HCT116 (cell line): ENCODE data around the gene ROR2. TPM values are rescaled to one million over a fixed set of nuclear protein-coding genes. Genes with fewer than 3 reads are reported as not detected.

Source experiments
- ATAC-seq: fragments of 200-7000 bp; cut with Tn5 transposase; 2 replicates; pipeline ENCODE4 v1.9.1; 2020; ENCODE audit warnings: mild to moderate bottlenecking, moderate library complexity
- BruUV-seq: library from RNA; stranded (reverse); fragments of 400-500 nt; replicated peaks from 2 replicates; lab custom pipeline; 2021; lab: Mats Ljungman, UMichigan
- CTCF ChIA-PET: fragments of 300-600 bp; sonication (Branson Sonifier 250); formaldehyde crosslinking; loops from one replicate; lab custom pipeline; 2021; ENCODE audit warnings: antibody characterized with exemption; lab: Charles Lee
- POLR2A ChIA-PET: fragments of 300-600, 350-600 bp; sonication (Branson Sonifier 250); formaldehyde crosslinking; loops from one replicate; lab custom pipeline; 2021; ENCODE audit warnings: antibody characterized with exemption; lab: Charles Lee
- RAD21 ChIA-PET, 2 experiments: fragments of 300-600 bp; sonication (Branson Sonifier 250); formaldehyde crosslinking; loops; one replicate each; lab custom pipeline; 2023; ENCODE audit warnings: low total read pairs in 2 of 2; ENCODE audit not compliant: uncharacterized antibody in 2 of 2, unreplicated experiment in 2 of 2, low non-redundant PET in 1 of 2; lab: Charles Lee
- DNase-seq: peaks from one replicate; pipeline ENCODE4 v3.0.0-alpha.2; 2010; ENCODE audit warnings: low read depth, low spot score
- H2AFZ ChIP-seq: fragments of 200-600 bp; shearing (Covaris generic), sonication (generic); 2 replicates; pipeline ENCODE4 v1.6.1; 2017; ENCODE audit warnings: low read depth, mixed run types, mixed read lengths, antibody characterized with exemption, low read length; ENCODE audit not compliant: poor library complexity, severe bottlenecking
- H3K27ac ChIP-seq: 2 replicates; pipeline ENCODE4 v1.5.1; 2012; ENCODE audit warnings: low read depth, low read length
- H3K27me3 ChIP-seq: fragments of 200-600 bp; sonication (generic); 2 replicates; pipeline ENCODE4 v1.6.1; 2016; ENCODE audit warnings: mixed run types, low read length, mixed read lengths; ENCODE audit not compliant: insufficient read depth
- H3K36me3 ChIP-seq, 2 experiments: fragments of 200-500 bp in 1 of 2; fragments of 200-600 bp in 1 of 2; sonication (Bioruptor generic) in 1 of 2; sonication (generic) in 1 of 2; 2 replicates each; pipeline versions ENCODE4 v1.5.1 to v1.6.1; 2014 to 2016; ENCODE audit warnings: low read length in 2 of 2, inconsistent platforms in 1 of 2, mixed read lengths in 1 of 2, mixed run types in 1 of 2; ENCODE audit not compliant: insufficient read depth in 2 of 2, control insufficient read depth in 1 of 2
- H3K4me1 ChIP-seq, 2 experiments: fragments of 200-600 bp in 1 of 2; sonication (generic) in 1 of 2; 2 replicates each; pipeline versions ENCODE4 v1.5.1 to v1.6.1; 2012 to 2017; ENCODE audit warnings: low read length in 2 of 2, inconsistent platforms in 1 of 2, mild to moderate bottlenecking in 1 of 2, mixed read lengths in 1 of 2, mixed run types in 1 of 2, moderate library complexity in 1 of 2; ENCODE audit not compliant: insufficient read depth in 2 of 2, control insufficient read depth in 1 of 2
- H3K4me2 ChIP-seq: fragments of 200-600 bp; sonication (generic); 2 replicates; pipeline ENCODE4 v1.6.1; 2017; ENCODE audit warnings: mixed run types, low read length, mixed read lengths
- H3K4me3 ChIP-seq, 2 experiments: fragments of 200-600 bp in 1 of 2; sonication (generic) in 1 of 2; replicated peaks in 1 of 2; 2 replicates each; pipeline ENCODE4 v1.5.1; 2011 to 2016; ENCODE audit warnings: low read length in 2 of 2, control low read depth in 1 of 2, low read depth in 1 of 2, mild to moderate bottlenecking in 1 of 2, mixed read lengths in 1 of 2, mixed run types in 1 of 2
- H3K79me2 ChIP-seq: fragments of 200-600 bp; sonication (generic); 2 replicates; pipeline ENCODE4 v1.6.1; 2017; ENCODE audit warnings: mild to moderate bottlenecking, mixed run types, low read length, moderate library complexity, mixed read lengths; ENCODE audit not compliant: insufficient read depth
- H3K9ac ChIP-seq: fragments of 200-600 bp; sonication (generic); 2 replicates; pipeline ENCODE4 v1.6.1; 2016; ENCODE audit warnings: low read length, mixed read lengths
- H3K9me2 ChIP-seq: fragments of 200-600 bp; sonication (generic), shearing (Covaris generic); 2 replicates; pipeline ENCODE4 v1.6.1; 2017; ENCODE audit warnings: mixed run types, mild to moderate bottlenecking, moderate library complexity; ENCODE audit not compliant: insufficient read depth
- H3K9me3 ChIP-seq, 2 experiments: fragments of 200-500 bp in 1 of 2; fragments of 200-600 bp in 1 of 2; sonication (Bioruptor generic) in 1 of 2; sonication (generic) in 1 of 2; 2 replicates each; pipeline ENCODE4 v1.6.1; 2014 to 2017; ENCODE audit warnings: low read length in 2 of 2, mixed read lengths in 2 of 2, inconsistent platforms in 1 of 2, low read depth in 1 of 2, mild to moderate bottlenecking in 1 of 2, mixed run types in 1 of 2, moderate library complexity in 1 of 2; ENCODE audit not compliant: control insufficient read depth in 1 of 2, insufficient read depth in 1 of 2
- H4K20me1 ChIP-seq: fragments of 200-600 bp; sonication (generic), shearing (Covaris generic); 2 replicates; pipeline ENCODE4 v1.6.1; 2017; ENCODE audit warnings: mixed run types, mild to moderate bottlenecking, moderate library complexity; ENCODE audit not compliant: insufficient read depth
- CBX3 ChIP-seq: IDR thresholded peaks from 2 replicates; pipeline ENCODE4 v1.6.1; 2012; ENCODE audit warnings: low read depth
- CEBPB ChIP-seq: IDR thresholded peaks from 2 replicates; pipeline ENCODE4 v1.6.1; 2012; ENCODE audit warnings: low read depth
- EGR1 ChIP-seq: IDR thresholded peaks from 2 replicates; pipeline ENCODE4 v1.6.1; 2012; ENCODE audit warnings: low read depth
- ELF1 ChIP-seq: IDR thresholded peaks from 2 replicates; pipeline ENCODE4 v1.6.1; 2012; ENCODE audit warnings: low read depth, borderline replicate concordance
- EZH2 ChIP-seq: fragments of 200-600 bp; sonication (generic); IDR thresholded peaks from 2 replicates; pipeline ENCODE4 v1.6.1; 2017; ENCODE audit warnings: antibody characterized with exemption, mixed run types
- EZH2phosphoT487 ChIP-seq: fragments of 200-600 bp; IDR thresholded peaks from 2 replicates; pipeline ENCODE4 v1.6.1; 2018; ENCODE audit warnings: antibody characterized with exemption, borderline replicate concordance
- FOSL1 ChIP-seq: IDR thresholded peaks from 2 replicates; pipeline ENCODE4 v1.6.1; 2012; ENCODE audit warnings: low read depth
- POLR2AphosphoS5 ChIP-seq: IDR thresholded peaks from 2 replicates; pipeline ENCODE4 v1.6.1; 2011; ENCODE audit warnings: mild to moderate bottlenecking, low read depth, low read length, moderate library complexity
- RAD21 ChIP-seq: IDR thresholded peaks from 2 replicates; pipeline ENCODE4 v1.6.1; 2012; ENCODE audit warnings: low read depth, mild to moderate bottlenecking
- SIN3A ChIP-seq: IDR thresholded peaks from 2 replicates; pipeline ENCODE4 v1.6.1; 2012; ENCODE audit warnings: low read depth
- SP1 ChIP-seq: IDR thresholded peaks from 2 replicates; pipeline ENCODE4 v1.6.1; 2012; ENCODE audit warnings: low read depth
- SRF ChIP-seq: IDR thresholded peaks from 2 replicates; pipeline ENCODE4 v1.6.1; 2012; ENCODE audit warnings: low read depth
- TCF7L2 ChIP-seq: IDR thresholded peaks from 2 replicates; pipeline ENCODE4 v1.7.0; 2011; ENCODE audit warnings: borderline replicate concordance, inconsistent platforms; ENCODE audit not compliant: insufficient read depth, insufficient read length; ENCODE audit errors: extremely low read depth
- YY1 ChIP-seq: IDR thresholded peaks from 2 replicates; pipeline ENCODE4 v1.6.1; 2011; ENCODE audit warnings: low read length, low read depth, moderate library complexity, mild to moderate bottlenecking; ENCODE audit not compliant: insufficient replicate concordance; ENCODE audit errors: extremely low read depth
- ZFX ChIP-seq: fragments of 450-650 bp; IDR thresholded peaks from 2 replicates; pipeline ENCODE4 v1.6.1; 2017
- ZNF274 ChIP-seq: fragments of 200-500 bp; sonication (Bioruptor generic); IDR thresholded peaks from 2 replicates; pipeline ENCODE4 v1.6.1; 2014; ENCODE audit warnings: mild to moderate bottlenecking, low read depth, low read length, inconsistent platforms
- intact Hi-C: fragments of 100-400 bp; cut with micrococcal nuclease; formaldehyde crosslinking; loops from 2 replicates; pipeline ENCODE4 v1.10.0; 2022
- total RNA-seq: library from RNA; stranded (reverse); gene quantifications from one replicate; pipeline ENCODE4 v1.2.1, GENCODE V29; 2021; ENCODE audit not compliant: unreplicated experiment
- TF ChIP-seq, protein P1 (sequence below): IDR thresholded peaks from 2 replicates; pipeline ENCODE4 v1.6.1; 2012; ENCODE audit warnings: low read depth
- TF ChIP-seq, protein P2 (sequence below): IDR thresholded peaks from 2 replicates; pipeline ENCODE4 v1.6.1; 2011; ENCODE audit warnings: mild to moderate bottlenecking, low read length, moderate library complexity; ENCODE audit not compliant: insufficient replicate concordance; ENCODE audit errors: extremely low read depth
- TF ChIP-seq, protein P3 (sequence below): IDR thresholded peaks from 2 replicates; pipeline ENCODE4 v1.6.1; 2012
- TF ChIP-seq, protein P4 (sequence below), 3 experiments: fragments of 200-600 bp in 1 of 3; sonication (generic) in 1 of 3; IDR thresholded peaks in 2 of 3; conservative IDR thresholded peaks in 1 of 3; 2 replicates each; pipeline ENCODE4 v1.5.1; 2012 to 2017; ENCODE audit warnings: low read depth in 2 of 3, low read length in 2 of 3, antibody characterized with exemption in 1 of 3, borderline replicate concordance in 1 of 3, control low read depth in 1 of 3, mild to moderate bottlenecking in 1 of 3, mixed read lengths in 1 of 3, mixed run types in 1 of 3, moderate library complexity in 1 of 3; ENCODE audit not compliant: insufficient read depth in 1 of 3

Gene ROR2
- total RNA-seq, 1 experiment from 2014 or later: 15.7 TPM

DNA sequence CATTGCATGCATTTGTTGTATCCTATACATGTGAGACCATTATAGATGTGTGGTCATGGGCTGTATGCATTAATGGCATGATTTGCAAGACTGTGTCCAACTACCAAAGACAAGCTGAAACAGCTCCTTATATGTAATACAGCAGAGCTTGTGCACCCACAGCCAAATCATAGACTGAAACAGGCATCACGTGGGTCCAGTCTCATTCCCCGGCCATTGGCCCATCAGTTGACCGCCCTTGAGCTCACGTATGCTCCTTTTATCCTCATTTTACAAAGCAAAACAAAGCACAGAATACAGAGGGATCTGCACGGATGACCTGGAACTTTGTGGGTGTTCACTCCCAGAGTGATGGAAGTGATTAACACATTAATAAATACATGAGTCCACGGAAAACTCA is 109.1 kb downstream of the ROR2 start:
- intact Hi-C loops: no loop called here
- no peak overlapping the region for H3K27ac ChIP-seq
- no peak overlapping the region for H3K4me2 ChIP-seq
- no peaks in the 10 kb centered on the region for H3K9me3 ChIP-seq
- CTCF ChIA-PET: no interaction called here
- H4K20me1 ChIP-seq: peaks cover 3% of the 10 kb centered on the region; the same call in 1 of the 2 replicates
- H3K4me1 ChIP-seq: peaks cover 18 to 19% of the 10 kb centered on the region in 2 experiments
- H3K4me3 ChIP-seq: no peak overlapping the region
- H3K36me3 ChIP-seq: no peaks in the 10 kb centered on the region
- DNase-seq: no peak
- no peaks in the 10 kb centered on the region for H3K27me3 ChIP-seq
- H2AFZ ChIP-seq: no peak overlapping the region
- peaks cover 2% of the 10 kb centered on the region; the same call in 1 of the 2 replicates for H3K79me2 ChIP-seq
- RAD21 ChIA-PET: no interaction called here
- BruUV-seq: no TSS peak
- ATAC-seq: no peak
- TF ChIP-seq, protein P1, sequence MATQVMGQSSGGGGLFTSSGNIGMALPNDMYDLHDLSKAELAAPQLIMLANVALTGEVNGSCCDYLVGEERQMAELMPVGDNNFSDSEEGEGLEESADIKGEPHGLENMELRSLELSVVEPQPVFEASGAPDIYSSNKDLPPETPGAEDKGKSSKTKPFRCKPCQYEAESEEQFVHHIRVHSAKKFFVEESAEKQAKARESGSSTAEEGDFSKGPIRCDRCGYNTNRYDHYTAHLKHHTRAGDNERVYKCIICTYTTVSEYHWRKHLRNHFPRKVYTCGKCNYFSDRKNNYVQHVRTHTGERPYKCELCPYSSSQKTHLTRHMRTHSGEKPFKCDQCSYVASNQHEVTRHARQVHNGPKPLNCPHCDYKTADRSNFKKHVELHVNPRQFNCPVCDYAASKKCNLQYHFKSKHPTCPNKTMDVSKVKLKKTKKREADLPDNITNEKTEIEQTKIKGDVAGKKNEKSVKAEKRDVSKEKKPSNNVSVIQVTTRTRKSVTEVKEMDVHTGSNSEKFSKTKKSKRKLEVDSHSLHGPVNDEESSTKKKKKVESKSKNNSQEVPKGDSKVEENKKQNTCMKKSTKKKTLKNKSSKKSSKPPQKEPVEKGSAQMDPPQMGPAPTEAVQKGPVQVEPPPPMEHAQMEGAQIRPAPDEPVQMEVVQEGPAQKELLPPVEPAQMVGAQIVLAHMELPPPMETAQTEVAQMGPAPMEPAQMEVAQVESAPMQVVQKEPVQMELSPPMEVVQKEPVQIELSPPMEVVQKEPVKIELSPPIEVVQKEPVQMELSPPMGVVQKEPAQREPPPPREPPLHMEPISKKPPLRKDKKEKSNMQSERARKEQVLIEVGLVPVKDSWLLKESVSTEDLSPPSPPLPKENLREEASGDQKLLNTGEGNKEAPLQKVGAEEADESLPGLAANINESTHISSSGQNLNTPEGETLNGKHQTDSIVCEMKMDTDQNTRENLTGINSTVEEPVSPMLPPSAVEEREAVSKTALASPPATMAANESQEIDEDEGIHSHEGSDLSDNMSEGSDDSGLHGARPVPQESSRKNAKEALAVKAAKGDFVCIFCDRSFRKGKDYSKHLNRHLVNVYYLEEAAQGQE: no peak
- TF ChIP-seq EZH2phosphoT487 (no peak), POLR2AphosphoS5 (no peak), ELF1 (no peak), YY1 (no peak), CEBPB (no peak), TCF7L2 (no peak), ZNF274 (no peak), CBX3 (no peak), EGR1 (no peak), SRF (no peak), RAD21 (no peak), FOSL1 (no peak), EZH2 (no peak), ZFX (no peak), SP1 (no peak), SIN3A (no peak)
- TF ChIP-seq, protein P2, sequence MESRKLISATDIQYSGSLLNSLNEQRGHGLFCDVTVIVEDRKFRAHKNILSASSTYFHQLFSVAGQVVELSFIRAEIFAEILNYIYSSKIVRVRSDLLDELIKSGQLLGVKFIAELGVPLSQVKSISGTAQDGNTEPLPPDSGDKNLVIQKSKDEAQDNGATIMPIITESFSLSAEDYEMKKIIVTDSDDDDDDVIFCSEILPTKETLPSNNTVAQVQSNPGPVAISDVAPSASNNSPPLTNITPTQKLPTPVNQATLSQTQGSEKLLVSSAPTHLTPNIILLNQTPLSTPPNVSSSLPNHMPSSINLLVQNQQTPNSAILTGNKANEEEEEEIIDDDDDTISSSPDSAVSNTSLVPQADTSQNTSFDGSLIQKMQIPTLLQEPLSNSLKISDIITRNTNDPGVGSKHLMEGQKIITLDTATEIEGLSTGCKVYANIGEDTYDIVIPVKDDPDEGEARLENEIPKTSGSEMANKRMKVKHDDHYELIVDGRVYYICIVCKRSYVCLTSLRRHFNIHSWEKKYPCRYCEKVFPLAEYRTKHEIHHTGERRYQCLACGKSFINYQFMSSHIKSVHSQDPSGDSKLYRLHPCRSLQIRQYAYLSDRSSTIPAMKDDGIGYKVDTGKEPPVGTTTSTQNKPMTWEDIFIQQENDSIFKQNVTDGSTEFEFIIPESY: no peak
- TF ChIP-seq, protein P3, sequence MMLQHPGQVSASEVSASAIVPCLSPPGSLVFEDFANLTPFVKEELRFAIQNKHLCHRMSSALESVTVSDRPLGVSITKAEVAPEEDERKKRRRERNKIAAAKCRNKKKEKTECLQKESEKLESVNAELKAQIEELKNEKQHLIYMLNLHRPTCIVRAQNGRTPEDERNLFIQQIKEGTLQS: no peak
- TF ChIP-seq, protein P4, sequence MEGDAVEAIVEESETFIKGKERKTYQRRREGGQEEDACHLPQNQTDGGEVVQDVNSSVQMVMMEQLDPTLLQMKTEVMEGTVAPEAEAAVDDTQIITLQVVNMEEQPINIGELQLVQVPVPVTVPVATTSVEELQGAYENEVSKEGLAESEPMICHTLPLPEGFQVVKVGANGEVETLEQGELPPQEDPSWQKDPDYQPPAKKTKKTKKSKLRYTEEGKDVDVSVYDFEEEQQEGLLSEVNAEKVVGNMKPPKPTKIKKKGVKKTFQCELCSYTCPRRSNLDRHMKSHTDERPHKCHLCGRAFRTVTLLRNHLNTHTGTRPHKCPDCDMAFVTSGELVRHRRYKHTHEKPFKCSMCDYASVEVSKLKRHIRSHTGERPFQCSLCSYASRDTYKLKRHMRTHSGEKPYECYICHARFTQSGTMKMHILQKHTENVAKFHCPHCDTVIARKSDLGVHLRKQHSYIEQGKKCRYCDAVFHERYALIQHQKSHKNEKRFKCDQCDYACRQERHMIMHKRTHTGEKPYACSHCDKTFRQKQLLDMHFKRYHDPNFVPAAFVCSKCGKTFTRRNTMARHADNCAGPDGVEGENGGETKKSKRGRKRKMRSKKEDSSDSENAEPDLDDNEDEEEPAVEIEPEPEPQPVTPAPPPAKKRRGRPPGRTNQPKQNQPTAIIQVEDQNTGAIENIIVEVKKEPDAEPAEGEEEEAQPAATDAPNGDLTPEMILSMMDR (IDR thresholded peaks at IDR 0.05 in 2 of 3, conservative IDR thresholded peaks at IDR 0.05 in 1 of 3; ENCODE audit: borderline replicate concordance in 1 of 3, insufficient read depth in 1 of 3, low read depth in 2 of 3, low read length in 2 of 3): no peak
- TF ChIP-seq, all 23 proteins: peak for 0
- POLR2A ChIA-PET: no interaction called here
- H3K9ac ChIP-seq: no peak overlapping the region
- no peaks in the 10 kb centered on the region for H3K9me2 ChIP-seq
